Natural killer cell (primary cell): Measurements from ENCODE around the gene MMP15. TPM values are rescaled to one million over a fixed set of nuclear protein-coding genes. Genes with fewer than 3 reads are reported as not detected.

Experiments
- ATAC-seq, 3 donors: fragments of 150-1000 bp in 2 of 3; fragments of 200-7000 bp in 1 of 3; cut with Tn5 transposase; 1 replicate in 1 of 3; 2 replicates in 2 of 3; pipeline ENCODE4 v1.10.0; 2021; ENCODE audit warnings: mild to moderate bottlenecking in 2 of 3, moderate library complexity in 2 of 3
- DNase-seq, 2 donors: peaks; one replicate each; pipeline versions ENCODE4 v3.0.0 to v3.0.0-alpha.2; 2013 to 2021; ENCODE audit warnings: mixed read lengths in 1 of 2
- H3K27ac ChIP-seq: one replicate; pipeline ENCODE4 v1.5.1; 2013; ENCODE audit warnings: mild to moderate bottlenecking, low read length
- H3K27me3 ChIP-seq: one replicate; pipeline ENCODE4 v1.6.1; 2013; ENCODE audit warnings: low read length; ENCODE audit not compliant: control insufficient read depth, insufficient read depth
- H3K36me3 ChIP-seq: one replicate; pipeline ENCODE4 v1.6.1; 2013; ENCODE audit warnings: low read length; ENCODE audit not compliant: control insufficient read depth, insufficient read depth
- H3K4me1 ChIP-seq: one replicate; pipeline ENCODE4 v1.6.1; 2013; ENCODE audit warnings: low read length; ENCODE audit not compliant: control insufficient read depth, insufficient read depth
- H3K4me3 ChIP-seq: one replicate; pipeline ENCODE4 v1.5.1; 2013; ENCODE audit warnings: low read length
- H3K9me3 ChIP-seq: one replicate; pipeline ENCODE4 v1.6.1; 2013; ENCODE audit warnings: low read length; ENCODE audit not compliant: control insufficient read depth, insufficient read depth
- H3K27ac Mint-ChIP-seq, 2 donors: one replicate each; pipeline ENCODE4 v1.8.0; 2022; ENCODE audit warnings: mild to moderate bottlenecking in 2 of 2, mixed read lengths in 2 of 2, moderate library complexity in 1 of 2
- H3K27me3 Mint-ChIP-seq, 2 donors: one replicate each; pipeline ENCODE4 v1.8.0; 2022; ENCODE audit warnings: low read depth in 2 of 2, mixed read lengths in 2 of 2
- H3K36me3 Mint-ChIP-seq: one replicate; pipeline ENCODE4 v1.8.0; 2022; ENCODE audit warnings: mixed read lengths
- H3K4me1 Mint-ChIP-seq, 2 donors: one replicate each; pipeline ENCODE4 v1.8.0; 2022; ENCODE audit warnings: mixed read lengths in 2 of 2
- H3K4me3 Mint-ChIP-seq: one replicate; pipeline ENCODE4 v1.8.0; 2022; ENCODE audit warnings: mild to moderate bottlenecking, moderate library complexity, mixed read lengths
- H3K9me3 Mint-ChIP-seq, 2 donors: one replicate each; pipeline ENCODE4 v1.8.0; 2022; ENCODE audit warnings: mixed read lengths in 2 of 2
- WGBS: methylation state at CpG from one replicate; pipeline ENCODE4 v1.1.7; 2013; ENCODE audit warnings: missing lambda C conversion rate; ENCODE audit not compliant: insufficient coverage; 5-methylcytosine and 5-hydroxymethylcytosine counted together
- intact Hi-C: fragments of 100-400 bp; cut with micrococcal nuclease; formaldehyde crosslinking; loops from one replicate; pipeline ENCODE4 v1.14.2; 2022
- total RNA-seq, 4 donors: library from RNA; stranded (reverse); fragments of 120-200 nt in 1 of 4; gene quantifications; one replicate each; pipeline versions ENCODE4 v1.2.3 to v1.2.4, GENCODE V29; 2013 to 2022
- TF ChIP-seq, protein P1 (sequence below): fragments of 200-600 bp; IDR thresholded peaks from one replicate; pipeline ENCODE4 v1.8.0; 2022; ENCODE audit warnings: antibody characterized with exemption

Gene MMP15
- total RNA-seq, 3 donors from 2014 or later (not counting 1 experiment from before 2014, with no cell fraction given), result 0.23 to 0.27 (median 0.24) TPM

DNA sequence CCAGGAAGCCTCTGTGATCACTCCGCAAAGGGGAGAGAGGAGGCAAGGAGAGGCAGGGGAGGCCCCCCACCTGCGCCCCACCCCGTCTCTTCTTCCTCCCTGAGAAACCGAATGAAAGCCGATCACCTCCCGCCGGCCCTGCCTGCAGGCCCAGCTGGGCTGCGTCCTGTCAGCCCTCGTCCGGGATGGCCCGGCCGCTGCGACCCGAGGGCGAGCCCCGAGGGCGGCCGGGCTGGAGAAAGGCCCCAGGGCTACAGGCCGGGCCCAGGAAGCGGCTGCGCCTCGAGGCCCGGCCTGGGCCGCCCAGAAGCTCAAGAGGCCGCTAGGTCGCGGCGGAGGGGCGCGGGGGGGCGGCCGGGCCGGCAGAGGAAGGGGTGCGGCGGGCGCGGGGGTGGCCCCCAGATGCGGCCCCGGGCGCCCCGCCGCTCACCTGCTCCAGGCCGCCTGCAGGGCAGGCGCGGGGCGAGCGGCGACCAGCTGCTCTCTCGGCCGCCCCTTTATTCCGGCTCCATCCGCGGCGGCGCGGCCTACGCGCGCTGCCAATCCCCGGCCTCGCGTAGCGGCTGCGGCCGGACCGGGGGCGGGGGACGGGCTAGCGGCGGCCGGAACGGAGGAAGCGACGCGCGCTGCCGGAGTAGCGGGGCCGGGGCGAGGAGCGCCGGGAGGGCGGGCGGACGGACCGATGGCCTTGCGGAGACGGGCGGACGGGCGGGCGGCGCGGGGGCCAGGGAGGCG is 25.4 kb upstream of the MMP15 start, which contains the start of gene ZNF319:
Gene ZNF319, minus strand, starts transcription at position 702 of the 735 bp plus-strand sequence. CDS start 2,407 bp downstream, outside the sequence.
- TF ChIP-seq, protein P1, sequence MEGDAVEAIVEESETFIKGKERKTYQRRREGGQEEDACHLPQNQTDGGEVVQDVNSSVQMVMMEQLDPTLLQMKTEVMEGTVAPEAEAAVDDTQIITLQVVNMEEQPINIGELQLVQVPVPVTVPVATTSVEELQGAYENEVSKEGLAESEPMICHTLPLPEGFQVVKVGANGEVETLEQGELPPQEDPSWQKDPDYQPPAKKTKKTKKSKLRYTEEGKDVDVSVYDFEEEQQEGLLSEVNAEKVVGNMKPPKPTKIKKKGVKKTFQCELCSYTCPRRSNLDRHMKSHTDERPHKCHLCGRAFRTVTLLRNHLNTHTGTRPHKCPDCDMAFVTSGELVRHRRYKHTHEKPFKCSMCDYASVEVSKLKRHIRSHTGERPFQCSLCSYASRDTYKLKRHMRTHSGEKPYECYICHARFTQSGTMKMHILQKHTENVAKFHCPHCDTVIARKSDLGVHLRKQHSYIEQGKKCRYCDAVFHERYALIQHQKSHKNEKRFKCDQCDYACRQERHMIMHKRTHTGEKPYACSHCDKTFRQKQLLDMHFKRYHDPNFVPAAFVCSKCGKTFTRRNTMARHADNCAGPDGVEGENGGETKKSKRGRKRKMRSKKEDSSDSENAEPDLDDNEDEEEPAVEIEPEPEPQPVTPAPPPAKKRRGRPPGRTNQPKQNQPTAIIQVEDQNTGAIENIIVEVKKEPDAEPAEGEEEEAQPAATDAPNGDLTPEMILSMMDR, result no peak
- H3K9me3 Mint-ChIP-seq, result no peaks in the 10 kb centered on the region
- Histone ChIP-seq H3K27me3 (no peaks in the 10 kb centered on the region), H3K27ac (peak within 1 kb of the TSS; percentile 86), H3K4me3 (peak within 1 kb of the TSS; percentile 84), H3K4me1 (peaks cover 64% of the 10 kb centered on the region), H3K36me3 (peaks cover 34% of the 10 kb centered on the region), H3K9me3 (no peaks in the 10 kb centered on the region)
- peak; percentile 13 to 43 (median 28) for ATAC-seq
- H3K4me1 Mint-ChIP-seq, result peaks cover 55 to 66% of the 10 kb centered on the region in 2 donors
- DNase-seq, result peak in 1 of 2 donors; percentile 55
- no peaks in the 10 kb centered on the region for H3K27me3 Mint-ChIP-seq
- no peaks in the 10 kb centered on the region for H3K36me3 Mint-ChIP-seq
- WGBS, result under 1% methylated on average over 95 of the region's 95 CpGs
- peak within 1 kb of the TSS; percentile 92 for H3K4me3 Mint-ChIP-seq
- peak within 1 kb of the TSS; percentile 86 to 93 for H3K27ac Mint-ChIP-seq
- intact Hi-C loops, result loop anchor here (2.0 to 10.0 kb wide), 3 partner anchors 101 to 335 kb away; partner anchors contain the start of genes ADGRG3 and KIFC3

DNA sequence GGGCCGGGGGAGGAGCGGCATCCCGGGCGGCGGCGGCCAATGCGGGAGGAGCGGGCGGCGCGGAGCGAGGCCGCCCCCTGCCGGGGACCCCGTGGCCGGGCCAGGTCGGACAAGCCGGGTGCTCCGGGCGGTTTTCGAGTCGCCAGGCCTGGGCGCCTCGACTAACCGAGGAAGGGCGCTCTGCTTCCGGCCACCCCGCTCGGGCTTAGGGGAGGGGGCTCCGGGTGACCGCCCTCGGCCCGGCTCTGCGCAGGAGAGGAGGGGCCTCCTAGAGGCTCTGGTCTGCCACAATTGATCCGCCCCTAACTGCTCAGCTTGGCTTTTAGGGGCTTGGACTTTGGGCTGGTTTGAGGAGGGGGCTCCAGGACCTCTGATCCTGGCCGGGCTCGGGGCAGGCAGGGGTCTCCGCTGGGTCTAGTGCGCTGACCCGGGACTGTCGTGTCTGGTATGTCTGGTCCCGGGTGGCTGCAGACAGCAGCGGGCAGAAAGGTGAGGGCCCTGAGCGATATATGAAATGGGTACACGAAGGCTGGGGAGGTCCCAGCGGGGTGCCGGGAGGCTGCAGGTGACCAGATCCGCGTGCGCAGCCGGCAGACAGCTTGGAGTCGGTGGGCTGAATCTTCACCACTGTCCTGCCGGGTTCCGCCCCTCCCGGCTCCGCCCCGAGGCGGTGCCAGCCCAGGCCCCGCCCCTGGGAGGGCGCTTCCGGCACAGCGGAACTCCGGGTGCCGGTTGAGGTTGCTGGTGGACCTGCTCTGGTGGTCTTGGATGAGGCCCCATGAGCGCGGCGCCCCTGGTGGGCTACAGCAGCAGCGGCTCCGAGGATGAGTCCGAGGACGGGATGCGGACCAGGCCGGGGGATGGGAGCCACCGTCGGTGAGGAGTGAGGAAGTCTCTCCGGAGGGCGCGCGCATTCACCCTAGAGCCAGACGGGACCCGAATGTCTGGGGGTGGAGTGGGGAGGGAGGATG is 24.6 kb upstream of the MMP15 start, which contains the start of gene USB1:
Gene USB1, plus strand, starts transcription at position 702 of the 971 bp plus-strand sequence. Its CDS starts 77 bp downstream, at position 779.
- under 1% methylated on average over 79 of the region's 81 CpGs for WGBS
- Mint-ChIP-seq H3K4me1 (peaks cover 55 to 64% of the 10 kb centered on the region in 2 donors), H3K36me3 (no peaks in the 10 kb centered on the region), H3K9me3 (no peaks in the 10 kb centered on the region), H3K27ac (peak within 1 kb of the TSS; percentile 86 to 90), H3K27me3 (no peaks in the 10 kb centered on the region), H3K4me3 (peak within 1 kb of the TSS; percentile 92)
- peak; percentile 91 to 92 for DNase-seq
- intact Hi-C loops, result loop anchor here (1.0 to 10.0 kb wide), 4 partner anchors 198 to 336 kb away; partner anchors contain the start of genes ADGRG3, KATNB1 and KIFC3
- H3K27me3 ChIP-seq, result no peaks in the 10 kb centered on the region
- peaks cover 29% of the 10 kb centered on the region for H3K36me3 ChIP-seq
- H3K9me3 ChIP-seq, result no peaks in the 10 kb centered on the region
- TF ChIP-seq, protein P1, result peak; percentile 81
- H3K27ac ChIP-seq, result peak within 1 kb of the TSS; percentile 86
- H3K4me1 ChIP-seq, result peaks cover 56% of the 10 kb centered on the region
- ATAC-seq, result peak; percentile 78 to 92 (median 80)
- peak within 1 kb of the TSS; percentile 84 for H3K4me3 ChIP-seq

DNA sequence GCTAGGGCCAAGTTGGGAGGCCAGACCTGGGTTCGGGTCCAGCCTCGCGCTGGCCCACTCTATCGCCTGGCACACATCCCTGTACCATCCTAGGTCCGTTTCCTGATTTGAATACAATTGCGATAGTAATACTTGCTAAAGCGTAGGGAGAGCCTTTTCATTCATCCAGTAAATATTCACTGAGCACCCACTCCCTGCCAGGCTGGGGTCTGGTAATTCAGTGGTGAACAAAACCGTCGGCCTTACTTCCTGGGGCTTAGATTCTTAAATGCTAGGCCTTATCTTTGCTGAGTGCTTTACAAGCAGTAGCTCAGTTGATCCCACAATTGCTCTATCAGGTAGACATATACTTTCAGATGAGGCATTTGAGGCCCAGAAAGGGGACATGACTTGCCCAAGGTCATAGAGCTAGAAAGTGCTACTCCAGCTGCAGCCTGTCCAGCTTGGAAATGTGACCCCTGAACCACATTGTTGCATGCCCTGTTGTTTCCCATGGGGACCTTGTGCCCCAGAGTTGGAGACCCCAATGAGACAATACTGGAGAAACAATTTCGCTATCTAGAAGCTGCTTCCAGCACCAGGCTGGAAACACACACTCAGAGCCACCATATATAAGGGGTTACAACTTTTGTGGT is 23.7 kb upstream of the MMP15 start:
- H3K4me1 ChIP-seq, result peaks cover 47% of the 10 kb centered on the region
- intact Hi-C loops, result loop anchor here (1.0 to 10.0 kb wide), 4 partner anchors 199 to 337 kb away; partner anchors contain the start of genes ADGRG3, KATNB1 and KIFC3
- Mint-ChIP-seq H3K27ac (peak overlapping the region; percentile 86 to 90), H3K9me3 (no peaks in the 10 kb centered on the region), H3K27me3 (no peaks in the 10 kb centered on the region), H3K36me3 (no peaks in the 10 kb centered on the region), H3K4me1 (peaks cover 55 to 64% of the 10 kb centered on the region in 2 donors), H3K4me3 (peak overlapping the region; percentile 79)
- H3K36me3 ChIP-seq, result peaks cover 26% of the 10 kb centered on the region
- H3K9me3 ChIP-seq, result no peaks in the 10 kb centered on the region
- 54% methylated on average over 10 of the region's 10 CpGs for WGBS
- no peaks in the 10 kb centered on the region for H3K27me3 ChIP-seq
- peak overlapping the region; percentile 84 for H3K4me3 ChIP-seq
- TF ChIP-seq, protein P1, result no peak
- DNase-seq (no peak), ATAC-seq (no peak)
- no peak overlapping the region for H3K27ac ChIP-seq
